ENCODE measurements around the gene EIPR1.

EIPR1 gene

GRCh38 chr2:3210257-3210656 is 167.4 kb downstream of the EIPR1 start:
- Histone ChIP-seq H3K36me3 (peaks cover 5% of the 10 kb centered on the region), H3K4me3 (ENCODE audit: low read depth, low read length) (no peak overlapping the region), H3K9me3 (no peaks in the 10 kb centered on the region), H3K27me3 (no peaks in the 10 kb centered on the region), H3K4me1 (no peaks in the 10 kb centered on the region)
- DNase-seq: no peak
- TF ChIP-seq CTCF (IDR thresholded peaks at IDR 0.05; ENCODE audit: low read depth, low read length): no peak

GRCh38 chr2:3209258-3209657 is 168.4 kb downstream of the EIPR1 start:
- Histone ChIP-seq H3K4me1 (no peaks in the 10 kb centered on the region), H3K9me3 (no peaks in the 10 kb centered on the region), H3K27me3 (no peaks in the 10 kb centered on the region), H3K36me3 (peaks cover 7% of the 10 kb centered on the region), H3K4me3 (ENCODE audit: low read depth, low read length) (no peak overlapping the region)
- no peak for DNase-seq
- TF ChIP-seq CTCF (IDR thresholded peaks at IDR 0.05; ENCODE audit: low read depth, low read length): no peak

- H3K4me1 ChIP-seq: no peaks in the 10 kb centered on the region
- peaks cover 7% of the 10 kb centered on the region for H3K36me3 ChIP-seq
- DNase-seq: no peak
- no peaks in the 10 kb centered on the region for H3K27me3 ChIP-seq
- no peak overlapping the region for H3K4me3 ChIP-seq (ENCODE audit: low read depth, low read length)
- no peak for TF ChIP-seq CTCF (IDR thresholded peaks at IDR 0.05; ENCODE audit: low read depth, low read length)
- no peaks in the 10 kb centered on the region for H3K9me3 ChIP-seq
Measured at GRCh38 chr2:3208591-3208990, 169.0 kb downstream of the EIPR1 start.

GRCh38 chr2:3208179-3208578 is 169.4 kb downstream of the EIPR1 start:
- Histone ChIP-seq H3K4me3 (ENCODE audit: low read depth, low read length) (no peak overlapping the region), H3K36me3 (peaks cover 7% of the 10 kb centered on the region), H3K27me3 (no peaks in the 10 kb centered on the region), H3K9me3 (no peaks in the 10 kb centered on the region), H3K4me1 (no peaks in the 10 kb centered on the region)
- no peak for DNase-seq
- TF ChIP-seq CTCF (IDR thresholded peaks at IDR 0.05; ENCODE audit: low read depth, low read length): no peak

GRCh38 chr2:3207091-3207491 is 170.5 kb downstream of the EIPR1 start:
- Histone ChIP-seq H3K4me3 (ENCODE audit: low read depth, low read length) (no peak overlapping the region), H3K36me3 (peaks cover 7% of the 10 kb centered on the region), H3K4me1 (no peaks in the 10 kb centered on the region), H3K27me3 (no peaks in the 10 kb centered on the region), H3K9me3 (no peaks in the 10 kb centered on the region)
- TF ChIP-seq CTCF (IDR thresholded peaks at IDR 0.05; ENCODE audit: low read depth, low read length): no peak
- no peak for DNase-seq

GRCh38 chr2:3205845-3206244 is 171.8 kb downstream of the EIPR1 start:
- H3K4me1 ChIP-seq: no peaks in the 10 kb centered on the region
- H3K36me3 ChIP-seq: peaks cover 7% of the 10 kb centered on the region
- no peak for DNase-seq
- H3K9me3 ChIP-seq: no peaks in the 10 kb centered on the region
- no peak overlapping the region for H3K4me3 ChIP-seq (ENCODE audit: low read depth, low read length)
- TF ChIP-seq CTCF (IDR thresholded peaks at IDR 0.05; ENCODE audit: low read depth, low read length): no peak
- no peaks in the 10 kb centered on the region for H3K27me3 ChIP-seq
